NCI-H1694 treated with DMSO at 0.1 percent for 48 hours (cell line): ENCODE data around the gene MS4A8.
"Not testable (repeated sequence)": the region's sequence is repeated elsewhere in the genome, so short reads cannot be mapped to it uniquely, and the experiment has no call there.

Experiments
- DNase-seq: peaks from one replicate; lab custom pipeline; 2025; lab: John Stamatoyannopoulos, UW

MS4A8 gene

GRCh38 chr11:60725592-60725991 lies 26.2 kb downstream of the MS4A8 start:
- DNase-seq: no peak

- DNase-seq: no peak
These were observed 32.2 kb downstream of the MS4A8 start for GRCh38 chr11:60731586-60731985.

GRCh38 chr11:60734279-60734678 lies 34.9 kb downstream of the MS4A8 start:
- DNase-seq: no peak

- no peak for DNase-seq
These were observed 39.7 kb downstream of the MS4A8 start for GRCh38 chr11:60739114-60739513.

GRCh38 chr11:60740573-60740972 lies 41.2 kb downstream of the MS4A8 start:
- no peak for DNase-seq

- no peak for DNase-seq
These were observed 42.0 kb downstream of the MS4A8 start for GRCh38 chr11:60741421-60741820.

- DNase-seq: no peak
These were observed 43.6 kb downstream of the MS4A8 start for GRCh38 chr11:60743058-60743457.

- DNase-seq: no peak
These were observed 44.7 kb downstream of the MS4A8 start for GRCh38 chr11:60744114-60744513.

GRCh38 chr11:60747359-60747873 lies 48.0 kb downstream of the MS4A8 start:
- no peak for DNase-seq

- no peak for DNase-seq
These were observed 48.8 kb downstream of the MS4A8 start for GRCh38 chr11:60748225-60748624.

GRCh38 chr11:60748821-60749220 lies 49.4 kb downstream of the MS4A8 start:
- no peak for DNase-seq

- no peak for DNase-seq
These were observed 51.5 kb downstream of the MS4A8 start for GRCh38 chr11:60750911-60751310.

- no peak for DNase-seq
These were observed 53.9 kb downstream of the MS4A8 start for GRCh38 chr11:60753309-60753708.

- no peak for DNase-seq
These were observed 55.5 kb downstream of the MS4A8 start for GRCh38 chr11:60754887-60755286.

- DNase-seq: no peak
These were observed 57.1 kb downstream of the MS4A8 start, which contains the start of gene MS4A15 for GRCh38 chr11:60756307-60757032. Gene MS4A15, plus strand, starts transcription at chr11:60756867. Its CDS starts 6,867 bp downstream, at chr11:60763734.

- DNase-seq: no peak
These were observed 57.9 kb downstream of the MS4A8 start for GRCh38 chr11:60757231-60757800.

GRCh38 chr11:60758671-60759070 lies 59.3 kb downstream of the MS4A8 start:
- DNase-seq: not testable (repeated sequence)

- DNase-seq: not testable (repeated sequence)
These were observed 60.2 kb downstream of the MS4A8 start for GRCh38 chr11:60759438-60760225.

GRCh38 chr11:60761436-60762190 lies 62.2 kb downstream of the MS4A8 start:
- DNase-seq: no peak

- no peak for DNase-seq
These were observed 63.7 kb downstream of the MS4A8 start for GRCh38 chr11:60762851-60763691.
